Neutrophil (primary cell): ENCODE measurements around the gene GABRA4.

Experiments used
- H3K27ac ChIP-seq: fragments of 200-600 bp; sonication (generic); 2 replicates; pipeline ENCODE4 v1.5.1; 2016; ENCODE audit warnings: mild to moderate bottlenecking, moderate library complexity
- H3K27me3 ChIP-seq: fragments of 200-600 bp; sonication (generic); 2 replicates; pipeline ENCODE4 v1.6.0; 2016; ENCODE audit warnings: mild to moderate bottlenecking
- H3K36me3 ChIP-seq: fragments of 200-600 bp; sonication (generic); 2 replicates; pipeline ENCODE4 v1.5.1; 2017
- H3K4me1 ChIP-seq, 2 experiments: fragments of 200-600 bp in 1 of 2; sonication (generic) in 1 of 2; 1 replicate in 1 of 2; 2 replicates in 1 of 2; pipeline versions ENCODE4 v1.5.1 to v1.6.1; 2013 to 2016; ENCODE audit warnings: low read depth in 1 of 2, low read length in 1 of 2, mild to moderate bottlenecking in 1 of 2, moderate library complexity in 1 of 2; ENCODE audit not compliant: control insufficient read depth in 1 of 2, insufficient read depth in 1 of 2
- H3K4me3 ChIP-seq, 2 experiments: fragments of 200-600 bp in 1 of 2; sonication (generic) in 1 of 2; 1 replicate in 1 of 2; 2 replicates in 1 of 2; pipeline ENCODE4 v1.5.1; 2013 to 2016; ENCODE audit warnings: low read depth in 1 of 2, low read length in 1 of 2, mild to moderate bottlenecking in 1 of 2, moderate library complexity in 1 of 2
- H3K9me3 ChIP-seq: fragments of 200-600 bp; sonication (generic); 2 replicates; pipeline ENCODE4 v1.5.1; 2016
- CTCF ChIP-seq: fragments of 200-600 bp; sonication (generic); IDR thresholded peaks from 2 replicates; pipeline ENCODE4 v1.5.1; 2016; ENCODE audit warnings: antibody characterized with exemption

Gene GABRA4

GRCh38 chr4:46994007-46994405 is 625 bp upstream of the GABRA4 start:
- Histone ChIP-seq H3K27me3 (peaks cover 74% of the 10 kb centered on the region), H3K27ac (no peak overlapping the region), H3K4me3 (no peak overlapping the region), H3K36me3 (no peaks in the 10 kb centered on the region), H3K4me1 (no peaks in the 10 kb centered on the region), H3K9me3 (no peaks in the 10 kb centered on the region)
- TF ChIP-seq CTCF, result no peak

- H3K4me3 ChIP-seq, result no peak overlapping the region
- no peaks in the 10 kb centered on the region for H3K9me3 ChIP-seq
- no peak for TF ChIP-seq CTCF
- no peaks in the 10 kb centered on the region for H3K4me1 ChIP-seq
- no peak overlapping the region for H3K27ac ChIP-seq
- no peaks in the 10 kb centered on the region for H3K36me3 ChIP-seq
- H3K27me3 ChIP-seq, result peaks cover 79% of the 10 kb centered on the region
Observed at GRCh38 chr4:46992338-46992737, 1.0 kb downstream of the GABRA4 start.

GRCh38 chr4:46986922-46987638 is 6.3 kb downstream of the GABRA4 start:
- H3K27me3 ChIP-seq, result peaks cover 31% of the 10 kb centered on the region
- no peak overlapping the region for H3K4me3 ChIP-seq
- no peaks in the 10 kb centered on the region for H3K36me3 ChIP-seq
- no peak overlapping the region for H3K27ac ChIP-seq
- H3K9me3 ChIP-seq, result no peaks in the 10 kb centered on the region
- TF ChIP-seq CTCF, result no peak
- H3K4me1 ChIP-seq, result no peaks in the 10 kb centered on the region

GRCh38 chr4:46984781-46985180 is 8.6 kb downstream of the GABRA4 start:
- no peak for TF ChIP-seq CTCF
- H3K27me3 ChIP-seq, result peaks cover 15% of the 10 kb centered on the region
- H3K9me3 ChIP-seq, result no peaks in the 10 kb centered on the region
- no peak overlapping the region for H3K4me3 ChIP-seq
- H3K27ac ChIP-seq, result no peak overlapping the region
- H3K36me3 ChIP-seq, result no peaks in the 10 kb centered on the region
- no peaks in the 10 kb centered on the region for H3K4me1 ChIP-seq

GRCh38 chr4:46980851-46981250 is 12.5 kb downstream of the GABRA4 start:
- no peaks in the 10 kb centered on the region for H3K9me3 ChIP-seq
- no peak for TF ChIP-seq CTCF
- H3K36me3 ChIP-seq, result no peaks in the 10 kb centered on the region
- H3K4me3 ChIP-seq, result no peak overlapping the region
- H3K27ac ChIP-seq, result no peak overlapping the region
- H3K4me1 ChIP-seq, result no peaks in the 10 kb centered on the region
- no peaks in the 10 kb centered on the region for H3K27me3 ChIP-seq
